GM12892 (cell line): ENCODE data around the gene PPP1R3F.

Experiments
- POLR2A ChIP-seq: IDR thresholded peaks from 2 replicates; pipeline ENCODE4 v1.6.1; 2011; ENCODE audit warnings: low read depth, low read length, control low read depth
- TAF1 ChIP-seq: IDR thresholded peaks from 2 replicates; pipeline ENCODE4 v1.6.1; 2011; ENCODE audit warnings: low read depth, mild to moderate bottlenecking, control low read depth, low read length, borderline replicate concordance

- no peak for TF ChIP-seq TAF1
- no peak for TF ChIP-seq POLR2A
Observed at GRCh38 chrX:49282647-49283011, 13.0 kb downstream of the PPP1R3F start.
